ENCODE results near the gene AP5B1. TPM values are rescaled to one million over a fixed set of nuclear protein-coding genes. Genes with fewer than 3 reads are reported as not detected.

AP5B1 gene
- total and polyA plus RNA-seq, 4 experiments from 2014 or later, result 5.2 to 26.9 (median 19.6) TPM

DNA sequence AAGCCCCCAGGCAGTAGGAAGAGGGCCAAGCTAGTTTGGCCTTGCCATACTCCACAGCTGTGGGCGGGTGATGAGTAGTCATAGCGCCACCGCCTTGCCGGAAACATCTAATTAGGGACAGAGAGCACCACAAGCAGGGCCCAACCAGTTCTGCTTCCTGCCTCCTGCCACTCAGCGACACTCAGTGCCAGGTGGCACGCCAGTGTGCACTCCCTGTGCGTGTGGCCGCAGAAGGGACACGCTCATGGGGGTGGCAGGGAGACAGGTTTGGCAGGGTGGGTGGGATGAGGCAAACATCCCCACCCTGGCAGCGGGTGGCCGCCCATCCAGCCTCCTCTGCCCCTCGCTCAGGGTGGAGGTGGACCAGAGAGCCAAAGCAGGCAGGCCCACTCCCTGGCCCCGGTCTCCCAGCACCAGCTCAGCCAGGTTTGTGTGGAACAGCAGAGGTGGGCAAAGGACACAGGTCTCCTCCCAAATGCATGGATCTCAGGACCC lies 11.0 kb upstream of the AP5B1 start:
- peak overlapping the region in 1 of 7 donors; percentile 48 for H3K27ac Mint-ChIP-seq
- peaks cover 25% of the 10 kb centered on the region for H3K4me1 ChIP-seq (ENCODE audit: insufficient read depth, low read length)
- no peak overlapping the region for H3K4me3 ChIP-seq (ENCODE audit: low read length in 2 of 2)
- peaks cover 4 to 35% (median 17%) of the 10 kb centered on the region in 4 donors for H3K4me1 Mint-ChIP-seq
- H3K9me3 ChIP-seq (ENCODE audit: control insufficient read depth in 1 of 2, low read length in 2 of 2), result no peaks in the 10 kb centered on the region
- H3K4me3 Mint-ChIP-seq, result peak overlapping the region in 1 of 8 donors; percentile 16
- H3K9me3 Mint-ChIP-seq, result no peaks in the 10 kb centered on the region
- peaks cover 16 to 18% of the 10 kb centered on the region in 2 donors for H3K27me3 Mint-ChIP-seq
- H3K27ac ChIP-seq (ENCODE audit: low read depth, low read length), result no peak overlapping the region
- DNase-seq, result peak in 4 of 5 donors; percentile 34 to 64 (median 42)
- ChIA-PET CTCF (ENCODE audit: partially characterized antibody) (interaction anchor here (1.6 to 4.0 kb wide), 2 partner anchors 12 to 26 kb away, joined by 5 to 20 read pairs; partner anchors contain the start of gene AP5B1), POLR2A (ENCODE audit: partially characterized antibody) (interaction anchor here (2.3 kb wide), 1 partner anchor 11 kb away, joined by 14 read pairs; the partner anchor contains the start of gene AP5B1)
- peaks cover 20% of the 10 kb centered on the region for H3K27me3 ChIP-seq (ENCODE audit: insufficient read depth, low read length)
- H3K36me3 ChIP-seq (ENCODE audit: insufficient read depth, low read length), result no peaks in the 10 kb centered on the region
- no peaks in the 10 kb centered on the region for H3K36me3 Mint-ChIP-seq
- intact Hi-C loops (cut with micrococcal nuclease), result no loop called here

DNA sequence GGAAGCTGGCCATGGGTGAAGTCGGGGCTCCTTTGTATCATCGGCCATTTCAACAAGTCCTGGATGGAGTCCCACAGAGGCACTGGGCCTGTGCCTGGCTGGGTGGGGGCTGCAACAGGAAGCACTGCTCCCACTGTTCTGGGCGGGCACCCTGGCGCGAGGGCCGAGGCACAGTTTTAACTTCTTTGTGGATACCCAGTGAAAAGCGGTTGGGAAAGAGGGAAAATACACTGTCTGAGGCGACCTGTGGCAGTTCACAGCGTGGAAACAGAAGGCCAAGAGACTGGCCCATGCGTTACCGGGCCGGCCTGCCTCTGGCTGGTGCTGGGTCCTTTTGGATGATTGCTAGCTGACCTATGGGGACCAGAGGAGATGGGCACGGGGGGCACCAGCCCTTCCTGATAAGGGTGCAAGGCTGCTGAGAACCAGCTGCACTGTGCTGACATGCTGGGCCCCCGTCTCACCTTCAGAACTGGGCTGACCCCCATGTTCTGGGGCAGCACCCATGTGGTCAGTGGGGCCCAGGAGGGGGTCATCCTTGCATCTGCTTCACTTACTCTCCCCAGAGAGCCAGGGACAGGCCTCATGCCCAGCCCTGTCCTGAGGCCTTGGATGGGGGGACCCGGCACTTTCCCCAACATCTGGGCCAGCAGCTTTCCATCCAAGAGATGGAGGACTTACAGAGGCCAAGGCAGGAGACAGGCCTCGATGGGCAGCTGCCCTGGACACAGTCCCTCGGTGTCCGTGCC lies 10.3 kb upstream of the AP5B1 start:
- intact Hi-C loops (cut with micrococcal nuclease), result no loop called here

DNA sequence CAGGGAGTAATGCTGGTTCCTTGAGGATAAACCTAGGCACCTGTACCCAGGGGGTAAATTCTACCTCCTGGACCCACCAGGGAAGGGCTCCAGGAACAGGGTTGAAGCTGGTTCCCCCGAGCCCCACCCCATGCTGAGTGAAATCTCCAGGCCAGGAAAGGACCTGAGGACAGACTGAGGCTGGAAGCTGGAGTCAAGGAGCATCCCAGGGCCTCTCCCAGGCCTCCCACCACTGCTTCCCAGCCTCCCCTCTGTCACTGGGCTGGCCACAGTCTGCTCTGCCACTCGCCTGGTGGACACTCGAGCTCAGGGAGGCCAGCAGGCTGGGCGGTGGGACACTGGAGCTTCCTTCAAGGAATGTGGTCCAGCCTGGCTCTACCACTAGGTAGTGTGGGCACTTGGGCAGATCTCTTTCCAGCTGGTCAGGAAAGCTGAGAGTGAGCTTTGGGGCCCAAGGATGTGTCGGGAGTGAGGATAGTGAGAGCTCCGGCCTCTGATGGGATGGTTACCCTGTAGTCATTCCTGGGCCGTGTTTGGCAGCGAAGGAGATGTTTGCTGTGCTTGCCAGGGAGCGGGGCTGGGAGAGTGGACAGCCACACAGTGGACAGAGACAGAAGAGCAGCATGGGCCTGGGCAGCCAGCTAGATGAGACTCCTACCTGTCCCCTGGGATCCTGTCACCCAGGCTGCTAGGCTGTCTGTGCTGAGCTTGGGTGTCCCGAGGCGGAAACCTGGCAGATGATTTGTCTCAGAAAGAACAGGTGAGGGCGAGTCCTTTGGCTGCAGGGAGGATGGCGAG lies 9.5 kb upstream of the AP5B1 start:
- POLR2A ChIA-PET (ENCODE audit: partially characterized antibody), result interaction anchor here (2.3 kb wide), 1 partner anchor 10 kb away, joined by 14 read pairs; the partner anchor contains the start of gene AP5B1

More for the DNA sequence above, 10.3 kb upstream of the AP5B1 start:
- ChIA-PET CTCF (ENCODE audit: partially characterized antibody) (interaction anchor here (0.8 to 4.0 kb wide), 2 partner anchors 11 to 26 kb away, joined by 4 to 20 read pairs; partner anchors contain the start of gene AP5B1), POLR2A (ENCODE audit: partially characterized antibody) (interaction anchor here (2.3 kb wide), 1 partner anchor 11 kb away, joined by 14 read pairs; the partner anchor contains the start of gene AP5B1)
- H3K36me3 ChIP-seq (ENCODE audit: insufficient read depth, low read length), result no peaks in the 10 kb centered on the region
- H3K27me3 ChIP-seq (ENCODE audit: insufficient read depth, low read length), result peaks cover 20% of the 10 kb centered on the region
- H3K27me3 Mint-ChIP-seq, result peaks cover 16 to 18% of the 10 kb centered on the region in 2 donors
- peaks cover 4 to 36% (median 17%) of the 10 kb centered on the region in 4 donors for H3K4me1 Mint-ChIP-seq
- peak overlapping the region in 1 of 8 donors; percentile 16 for H3K4me3 Mint-ChIP-seq
- H3K27ac ChIP-seq (ENCODE audit: low read depth, low read length), result no peak overlapping the region
- H3K9me3 Mint-ChIP-seq, result no peaks in the 10 kb centered on the region
- no peak for DNase-seq
- H3K36me3 Mint-ChIP-seq, result no peaks in the 10 kb centered on the region
- H3K4me1 ChIP-seq (ENCODE audit: insufficient read depth, low read length), result peaks cover 29% of the 10 kb centered on the region
- H3K27ac Mint-ChIP-seq, result no peak overlapping the region
- H3K9me3 ChIP-seq (ENCODE audit: control insufficient read depth in 1 of 2, low read length in 2 of 2), result no peaks in the 10 kb centered on the region
- no peak overlapping the region for H3K4me3 ChIP-seq (ENCODE audit: low read length in 2 of 2)

DNA sequence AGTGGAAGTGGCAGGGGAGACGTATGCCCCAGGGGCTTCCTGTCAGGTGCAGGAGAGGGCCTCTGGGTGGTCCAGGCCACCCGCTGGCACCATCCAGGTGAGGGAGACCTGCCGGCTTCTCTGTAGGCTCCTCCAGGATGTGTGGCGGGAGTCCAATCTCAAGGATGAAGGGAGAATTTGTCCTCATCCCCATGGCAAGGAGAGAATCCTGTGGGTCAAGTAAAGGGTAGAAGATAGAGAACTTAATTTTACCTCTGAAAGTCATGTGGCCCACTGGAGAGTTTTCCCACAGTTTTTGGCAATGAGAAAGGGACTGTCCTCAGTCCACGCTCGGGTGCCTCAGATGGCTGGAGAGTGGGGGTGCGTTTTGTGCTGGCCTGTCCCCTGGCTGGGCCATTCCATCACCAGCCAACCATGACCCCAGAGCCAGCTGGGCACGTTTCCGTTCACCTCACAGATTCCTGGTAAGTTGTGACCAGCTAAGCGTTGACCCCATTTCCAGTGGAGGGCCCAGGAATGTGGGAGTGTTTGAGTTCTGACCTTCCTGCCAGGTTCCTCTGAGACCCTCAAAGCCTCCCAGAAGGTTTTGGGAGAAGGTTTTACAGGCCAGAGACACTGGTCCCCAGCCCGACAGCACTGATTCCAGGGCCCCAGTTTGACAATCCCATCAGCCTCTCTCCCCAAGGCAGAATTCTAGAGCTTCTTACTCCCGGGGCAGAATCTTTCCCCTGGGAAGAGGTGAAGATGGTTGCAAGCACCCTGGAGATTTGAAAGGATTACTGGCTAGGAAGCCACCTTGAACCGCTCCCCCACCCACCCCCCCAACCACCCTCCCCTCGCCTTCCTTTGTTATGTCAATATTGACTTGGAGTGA lies 8.7 kb upstream of the AP5B1 start:
- ChIA-PET CTCF (ENCODE audit: partially characterized antibody) (interaction anchor here (0.8 to 4.0 kb wide), 5 partner anchors 9 to 28 kb away, joined by 4 to 20 read pairs (median 10); partner anchors contain the start of gene AP5B1), POLR2A (ENCODE audit: partially characterized antibody) (interaction anchor here (1.2 to 2.3 kb wide), 2 partner anchors 9 kb away, joined by 4 to 14 read pairs; partner anchors contain the start of gene AP5B1)
- Histone ChIP-seq H3K4me3 (ENCODE audit: low read length in 2 of 2) (no peak overlapping the region), H3K4me1 (ENCODE audit: insufficient read depth, low read length) (peaks cover 41% of the 10 kb centered on the region), H3K27me3 (ENCODE audit: insufficient read depth, low read length) (peaks cover 20% of the 10 kb centered on the region), H3K27ac (ENCODE audit: low read depth, low read length) (no peak overlapping the region), H3K9me3 (ENCODE audit: control insufficient read depth in 1 of 2, low read length in 2 of 2) (no peaks in the 10 kb centered on the region), H3K36me3 (ENCODE audit: insufficient read depth, low read length) (no peaks in the 10 kb centered on the region)
- DNase-seq, result no peak
- H3K36me3 Mint-ChIP-seq, result no peaks in the 10 kb centered on the region
- peak overlapping the region in 1 of 7 donors; percentile 70 for H3K27ac Mint-ChIP-seq
- intact Hi-C loops (cut with micrococcal nuclease), result no loop called here
- H3K27me3 Mint-ChIP-seq, result peaks cover 18% of the 10 kb centered on the region in 2 donors
- peak overlapping the region in 1 of 8 donors; percentile 33 for H3K4me3 Mint-ChIP-seq
- no peaks in the 10 kb centered on the region for H3K9me3 Mint-ChIP-seq
- H3K4me1 Mint-ChIP-seq, result peaks cover 12 to 52% (median 29%) of the 10 kb centered on the region in 4 donors

More for the DNA sequence above, 9.5 kb upstream of the AP5B1 start:
- Histone ChIP-seq H3K4me1 (ENCODE audit: insufficient read depth, low read length) (peaks cover 37% of the 10 kb centered on the region), H3K27ac (ENCODE audit: low read depth, low read length) (no peak overlapping the region), H3K9me3 (ENCODE audit: control insufficient read depth in 1 of 2, low read length in 2 of 2) (no peaks in the 10 kb centered on the region), H3K27me3 (ENCODE audit: insufficient read depth, low read length) (peaks cover 20% of the 10 kb centered on the region), H3K36me3 (ENCODE audit: insufficient read depth, low read length) (no peaks in the 10 kb centered on the region), H3K4me3 (ENCODE audit: low read length in 2 of 2) (no peak overlapping the region)
- Mint-ChIP-seq H3K36me3 (no peaks in the 10 kb centered on the region), H3K27ac (no peak overlapping the region), H3K27me3 (peaks cover 18% of the 10 kb centered on the region in 2 donors), H3K9me3 (no peaks in the 10 kb centered on the region), H3K4me3 (peak overlapping the region in 1 of 8 donors; percentile 26), H3K4me1 (peaks cover 9 to 44% (median 23%) of the 10 kb centered on the region in 4 donors)
- CTCF ChIA-PET (ENCODE audit: partially characterized antibody), result interaction anchor here (0.8 to 4.0 kb wide), 2 partner anchors 10 to 27 kb away, joined by 4 to 20 read pairs; partner anchors contain the start of gene AP5B1
- intact Hi-C loops (cut with micrococcal nuclease), result no loop called here
- no peak for DNase-seq

DNA sequence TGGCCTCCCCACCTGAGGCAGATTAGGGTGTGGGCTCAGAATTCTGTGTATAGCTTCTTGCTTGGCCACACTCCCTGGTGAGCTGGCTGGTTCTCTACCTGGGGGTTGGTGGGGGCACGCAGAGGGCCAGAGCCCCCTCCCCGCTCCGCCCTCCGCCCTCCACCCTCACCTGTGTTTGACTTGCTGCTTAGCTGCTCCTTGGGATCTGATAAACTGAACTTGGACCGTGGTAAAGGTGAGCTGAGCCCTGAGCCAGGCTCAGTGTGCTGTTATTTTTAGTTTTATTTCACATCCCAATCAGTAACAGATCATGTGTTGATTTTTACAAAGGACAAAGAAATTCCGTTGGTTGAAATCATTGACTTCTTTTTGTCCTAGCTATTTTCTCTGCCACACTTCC lies 8.0 kb upstream of the AP5B1 start:
- intact Hi-C loops (cut with micrococcal nuclease), result no loop called here
- no peak overlapping the region for H3K27ac ChIP-seq (ENCODE audit: low read depth, low read length)
- no peaks in the 10 kb centered on the region for H3K36me3 ChIP-seq (ENCODE audit: insufficient read depth, low read length)
- Mint-ChIP-seq H3K27ac (peak overlapping the region in 1 of 7 donors; percentile 70), H3K9me3 (no peaks in the 10 kb centered on the region), H3K36me3 (no peaks in the 10 kb centered on the region), H3K4me3 (peak overlapping the region in 2 of 8 donors; percentile 34 to 93), H3K4me1 (peaks cover 12 to 52% (median 31%) of the 10 kb centered on the region in 4 donors), H3K27me3 (peaks cover 18% of the 10 kb centered on the region in 2 donors)
- ChIA-PET CTCF (ENCODE audit: partially characterized antibody) (interaction anchor here (1.8 to 2.3 kb wide), 3 partner anchors 9 to 29 kb away, joined by 5 to 10 read pairs (median 10); partner anchors contain the start of gene AP5B1), POLR2A (ENCODE audit: partially characterized antibody) (interaction anchor here (1.2 kb wide), 1 partner anchor 8 kb away, joined by 4 read pairs; the partner anchor contains the start of gene AP5B1)
- no peak for DNase-seq
- H3K4me3 ChIP-seq (ENCODE audit: low read length in 2 of 2), result no peak overlapping the region
- H3K9me3 ChIP-seq (ENCODE audit: control insufficient read depth in 1 of 2, low read length in 2 of 2), result no peaks in the 10 kb centered on the region
- peaks cover 41% of the 10 kb centered on the region for H3K4me1 ChIP-seq (ENCODE audit: insufficient read depth, low read length)
- H3K27me3 ChIP-seq (ENCODE audit: insufficient read depth, low read length), result peaks cover 20% of the 10 kb centered on the region
